ENCODE data around the gene CACNA1G. TPM values are rescaled to one million over a fixed set of nuclear protein-coding genes. Genes with fewer than 3 reads are reported as not detected.
A peak's percentile ranks its signal among the peaks of the same experiment; 100 is the strongest.

The CACNA1G gene
- polyA plus RNA-seq, 1 donor from 2014 or later = 10.9 TPM

DNA sequence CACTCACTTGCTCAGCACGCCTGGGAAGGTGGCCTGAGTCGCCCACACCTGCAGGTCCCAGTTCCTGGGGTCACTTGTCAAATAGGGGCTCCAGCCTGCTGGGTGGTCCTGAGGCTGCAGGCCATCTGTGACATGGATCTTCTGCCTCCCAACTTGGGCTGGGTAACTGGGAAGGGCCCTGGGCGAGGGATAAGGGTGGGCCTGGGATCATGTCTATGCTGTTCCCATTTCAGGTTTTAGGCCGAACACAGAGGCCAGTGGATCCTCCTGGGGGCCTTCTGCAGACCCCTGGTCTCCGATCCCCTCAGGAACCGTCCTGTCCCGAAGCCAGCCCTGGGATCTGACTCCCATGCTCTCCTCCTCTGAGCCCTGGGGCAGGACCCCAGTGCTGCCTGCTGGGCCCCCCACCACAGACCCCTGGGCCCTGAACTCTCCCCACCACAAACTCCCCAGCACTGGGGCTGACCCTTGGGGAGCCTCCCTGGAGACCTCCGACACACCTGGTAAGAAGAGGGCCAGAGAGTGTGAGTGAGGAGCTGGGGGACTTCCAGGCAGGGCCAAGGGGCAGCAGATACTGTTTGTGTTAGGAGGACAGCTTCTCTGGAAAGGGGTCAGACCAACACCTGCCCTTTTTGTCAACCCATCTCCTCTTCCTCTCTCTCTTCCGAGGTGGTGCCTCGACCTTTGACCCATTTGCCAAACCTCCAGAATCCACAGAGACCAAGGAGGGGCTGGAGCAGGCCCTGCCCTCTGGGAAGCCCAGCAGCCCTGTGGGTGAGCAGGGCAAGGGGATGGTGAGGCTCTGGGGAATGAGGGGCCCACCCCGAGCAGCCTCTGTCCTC, 19.7 kb upstream of the CACNA1G start:
- Histone ChIP-seq H3K27ac (ENCODE audit: low read length) (no peak overlapping the region), H2AFZ (ENCODE audit: low read depth, low read length) (no peak overlapping the region), H4K20me1 (ENCODE audit: insufficient read depth) (no peaks in the 10 kb centered on the region), H3K9me3 (ENCODE audit: low read length) (no peaks in the 10 kb centered on the region), H3K9ac (ENCODE audit: low read length) (no peak overlapping the region), H3K27me3 (ENCODE audit: insufficient read depth, low read depth, low read length) (no peaks in the 10 kb centered on the region), H3K79me2 (replicated peaks; ENCODE audit: insufficient read depth, low read length) (no peaks in the 10 kb centered on the region), H3K4me2 (ENCODE audit: low read length) (no peak overlapping the region), H3F3A (ENCODE audit: insufficient read depth, low read length, poor library complexity, severe bottlenecking) (no peaks in the 10 kb centered on the region), H3K36me3 (ENCODE audit: insufficient read depth, low read length) (no peaks in the 10 kb centered on the region), H3K4me3 (ENCODE audit: low read length) (peak overlapping the region; percentile 70), H3K9me2 (ENCODE audit: insufficient read depth, low read length) (no peaks in the 10 kb centered on the region)
- TF ChIP-seq EZH2 (IDR thresholded peaks at IDR 0.05; ENCODE audit: borderline replicate concordance, insufficient read depth, low read length, poor library complexity, severe bottlenecking) (no peak), POLR2AphosphoS5 (IDR thresholded peaks at IDR 0.05) (no peak), EP300 (conservative IDR thresholded peaks at IDR 0.05; ENCODE audit: poor library complexity, severe bottlenecking) (no peak), RAD21 (conservative IDR thresholded peaks at IDR 0.05) (no peak), TAF1 (IDR thresholded peaks at IDR 0.05; ENCODE audit: low read depth) (no peak), SMC3 (conservative IDR thresholded peaks at IDR 0.05; ENCODE audit: poor library complexity) (no peak)
- TF ChIP-seq, protein P1, sequence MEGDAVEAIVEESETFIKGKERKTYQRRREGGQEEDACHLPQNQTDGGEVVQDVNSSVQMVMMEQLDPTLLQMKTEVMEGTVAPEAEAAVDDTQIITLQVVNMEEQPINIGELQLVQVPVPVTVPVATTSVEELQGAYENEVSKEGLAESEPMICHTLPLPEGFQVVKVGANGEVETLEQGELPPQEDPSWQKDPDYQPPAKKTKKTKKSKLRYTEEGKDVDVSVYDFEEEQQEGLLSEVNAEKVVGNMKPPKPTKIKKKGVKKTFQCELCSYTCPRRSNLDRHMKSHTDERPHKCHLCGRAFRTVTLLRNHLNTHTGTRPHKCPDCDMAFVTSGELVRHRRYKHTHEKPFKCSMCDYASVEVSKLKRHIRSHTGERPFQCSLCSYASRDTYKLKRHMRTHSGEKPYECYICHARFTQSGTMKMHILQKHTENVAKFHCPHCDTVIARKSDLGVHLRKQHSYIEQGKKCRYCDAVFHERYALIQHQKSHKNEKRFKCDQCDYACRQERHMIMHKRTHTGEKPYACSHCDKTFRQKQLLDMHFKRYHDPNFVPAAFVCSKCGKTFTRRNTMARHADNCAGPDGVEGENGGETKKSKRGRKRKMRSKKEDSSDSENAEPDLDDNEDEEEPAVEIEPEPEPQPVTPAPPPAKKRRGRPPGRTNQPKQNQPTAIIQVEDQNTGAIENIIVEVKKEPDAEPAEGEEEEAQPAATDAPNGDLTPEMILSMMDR (IDR thresholded peaks at IDR 0.05; ENCODE audit: poor library complexity, severe bottlenecking) = no peak
- TF ChIP-seq, protein P2, sequence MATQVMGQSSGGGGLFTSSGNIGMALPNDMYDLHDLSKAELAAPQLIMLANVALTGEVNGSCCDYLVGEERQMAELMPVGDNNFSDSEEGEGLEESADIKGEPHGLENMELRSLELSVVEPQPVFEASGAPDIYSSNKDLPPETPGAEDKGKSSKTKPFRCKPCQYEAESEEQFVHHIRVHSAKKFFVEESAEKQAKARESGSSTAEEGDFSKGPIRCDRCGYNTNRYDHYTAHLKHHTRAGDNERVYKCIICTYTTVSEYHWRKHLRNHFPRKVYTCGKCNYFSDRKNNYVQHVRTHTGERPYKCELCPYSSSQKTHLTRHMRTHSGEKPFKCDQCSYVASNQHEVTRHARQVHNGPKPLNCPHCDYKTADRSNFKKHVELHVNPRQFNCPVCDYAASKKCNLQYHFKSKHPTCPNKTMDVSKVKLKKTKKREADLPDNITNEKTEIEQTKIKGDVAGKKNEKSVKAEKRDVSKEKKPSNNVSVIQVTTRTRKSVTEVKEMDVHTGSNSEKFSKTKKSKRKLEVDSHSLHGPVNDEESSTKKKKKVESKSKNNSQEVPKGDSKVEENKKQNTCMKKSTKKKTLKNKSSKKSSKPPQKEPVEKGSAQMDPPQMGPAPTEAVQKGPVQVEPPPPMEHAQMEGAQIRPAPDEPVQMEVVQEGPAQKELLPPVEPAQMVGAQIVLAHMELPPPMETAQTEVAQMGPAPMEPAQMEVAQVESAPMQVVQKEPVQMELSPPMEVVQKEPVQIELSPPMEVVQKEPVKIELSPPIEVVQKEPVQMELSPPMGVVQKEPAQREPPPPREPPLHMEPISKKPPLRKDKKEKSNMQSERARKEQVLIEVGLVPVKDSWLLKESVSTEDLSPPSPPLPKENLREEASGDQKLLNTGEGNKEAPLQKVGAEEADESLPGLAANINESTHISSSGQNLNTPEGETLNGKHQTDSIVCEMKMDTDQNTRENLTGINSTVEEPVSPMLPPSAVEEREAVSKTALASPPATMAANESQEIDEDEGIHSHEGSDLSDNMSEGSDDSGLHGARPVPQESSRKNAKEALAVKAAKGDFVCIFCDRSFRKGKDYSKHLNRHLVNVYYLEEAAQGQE (IDR thresholded peaks at IDR 0.05; ENCODE audit: borderline replicate concordance) = no peak

DNA sequence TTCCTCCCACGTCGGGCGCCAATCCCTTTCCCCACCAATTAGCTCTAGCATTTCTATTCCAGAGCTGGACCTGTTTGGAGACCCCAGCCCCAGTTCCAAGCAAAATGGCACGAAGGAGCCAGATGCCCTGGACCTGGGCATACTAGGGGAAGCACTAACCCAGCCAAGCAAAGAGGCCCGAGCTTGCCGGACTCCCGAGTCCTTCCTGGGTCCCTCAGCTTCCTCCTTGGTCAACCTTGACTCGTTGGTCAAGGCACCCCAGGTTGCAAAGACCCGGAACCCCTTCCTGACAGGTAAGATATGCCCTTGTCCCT, 19.2 kb upstream of the CACNA1G start:
- Histone ChIP-seq H3K9me3 (ENCODE audit: low read length) (no peaks in the 10 kb centered on the region), H3K27ac (ENCODE audit: low read length) (no peak overlapping the region), H2AFZ (ENCODE audit: low read depth, low read length) (peak overlapping the region; percentile 69), H3F3A (ENCODE audit: insufficient read depth, low read length, poor library complexity, severe bottlenecking) (no peaks in the 10 kb centered on the region), H3K27me3 (ENCODE audit: insufficient read depth, low read depth, low read length) (no peaks in the 10 kb centered on the region), H3K79me2 (replicated peaks; ENCODE audit: insufficient read depth, low read length) (no peaks in the 10 kb centered on the region), H3K36me3 (ENCODE audit: insufficient read depth, low read length) (no peaks in the 10 kb centered on the region), H3K4me2 (ENCODE audit: low read length) (peak overlapping the region; percentile 55), H3K9ac (ENCODE audit: low read length) (peak overlapping the region; percentile 79), H4K20me1 (ENCODE audit: insufficient read depth) (no peaks in the 10 kb centered on the region), H3K9me2 (ENCODE audit: insufficient read depth, low read length) (no peaks in the 10 kb centered on the region), H3K4me3 (ENCODE audit: low read length) (peak overlapping the region; percentile 70)
- TF ChIP-seq EP300 (conservative IDR thresholded peaks at IDR 0.05; ENCODE audit: poor library complexity, severe bottlenecking) (no peak), EZH2 (IDR thresholded peaks at IDR 0.05; ENCODE audit: borderline replicate concordance, insufficient read depth, low read length, poor library complexity, severe bottlenecking) (no peak), RAD21 (conservative IDR thresholded peaks at IDR 0.05) (no peak), TAF1 (IDR thresholded peaks at IDR 0.05; ENCODE audit: low read depth) (no peak), POLR2AphosphoS5 (IDR thresholded peaks at IDR 0.05) (no peak), MXI1 (conservative IDR thresholded peaks at IDR 0.05; ENCODE audit: poor library complexity, severe bottlenecking) (no peak), SMC3 (conservative IDR thresholded peaks at IDR 0.05; ENCODE audit: poor library complexity) (no peak)
- TF ChIP-seq, protein P1 (IDR thresholded peaks at IDR 0.05; ENCODE audit: poor library complexity, severe bottlenecking) = no peak

All from neural cell (in vitro differentiated cells).